ENCODE data around the gene TDRD12.

DNA sequence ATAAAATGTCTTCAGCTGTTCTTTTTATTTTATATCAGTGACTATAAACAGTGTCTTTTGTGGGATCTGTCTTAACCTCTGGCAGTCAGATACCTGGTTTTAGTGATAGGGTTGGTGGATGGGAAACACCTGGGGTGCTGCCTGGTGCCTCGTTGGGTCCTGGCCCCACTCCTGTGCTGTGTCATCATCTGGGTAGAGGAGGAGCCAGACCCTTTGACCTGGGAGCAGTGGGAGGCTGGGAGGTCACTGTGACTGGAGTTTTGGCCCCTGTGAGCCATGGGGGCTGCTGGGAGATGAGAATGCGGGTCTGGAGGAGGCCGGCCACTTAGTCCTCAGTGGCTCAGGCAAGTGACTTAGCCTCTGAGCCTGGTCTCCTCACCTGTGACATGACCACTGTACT lies 29.4 kb downstream of the TDRD12 start:
- no peak for TF ChIP-seq CTCF (IDR thresholded peaks at IDR 0.05)
- TF ChIP-seq POLR2AphosphoS5 (IDR thresholded peaks at IDR 0.05) = no peak
- TF ChIP-seq POLR2A (IDR thresholded peaks at IDR 0.05) = no peak
